Stimulated activated CD8-positive, alpha-beta memory T cell treated with anti-CD3 and anti-CD28 coated beads, Interleukin-2, amount 100 ng/mL, for 1 hour (primary cell): ENCODE measurements around the gene SCN9A.
"Not testable (repeated sequence)": the region's sequence is repeated elsewhere in the genome, so short reads cannot be mapped to it uniquely, and the experiment has no call there.

ENCODE experiments used
- DNase-seq, 2 donors: peaks; one replicate each; pipeline ENCODE4 v3.0.0-alpha.2; 2020; ENCODE audit warnings: low read depth in 2 of 2

Gene SCN9A

GRCh38 chr2:166242309-166242708 lies 133.4 kb downstream of the SCN9A start:
- no peak for DNase-seq

DNA sequence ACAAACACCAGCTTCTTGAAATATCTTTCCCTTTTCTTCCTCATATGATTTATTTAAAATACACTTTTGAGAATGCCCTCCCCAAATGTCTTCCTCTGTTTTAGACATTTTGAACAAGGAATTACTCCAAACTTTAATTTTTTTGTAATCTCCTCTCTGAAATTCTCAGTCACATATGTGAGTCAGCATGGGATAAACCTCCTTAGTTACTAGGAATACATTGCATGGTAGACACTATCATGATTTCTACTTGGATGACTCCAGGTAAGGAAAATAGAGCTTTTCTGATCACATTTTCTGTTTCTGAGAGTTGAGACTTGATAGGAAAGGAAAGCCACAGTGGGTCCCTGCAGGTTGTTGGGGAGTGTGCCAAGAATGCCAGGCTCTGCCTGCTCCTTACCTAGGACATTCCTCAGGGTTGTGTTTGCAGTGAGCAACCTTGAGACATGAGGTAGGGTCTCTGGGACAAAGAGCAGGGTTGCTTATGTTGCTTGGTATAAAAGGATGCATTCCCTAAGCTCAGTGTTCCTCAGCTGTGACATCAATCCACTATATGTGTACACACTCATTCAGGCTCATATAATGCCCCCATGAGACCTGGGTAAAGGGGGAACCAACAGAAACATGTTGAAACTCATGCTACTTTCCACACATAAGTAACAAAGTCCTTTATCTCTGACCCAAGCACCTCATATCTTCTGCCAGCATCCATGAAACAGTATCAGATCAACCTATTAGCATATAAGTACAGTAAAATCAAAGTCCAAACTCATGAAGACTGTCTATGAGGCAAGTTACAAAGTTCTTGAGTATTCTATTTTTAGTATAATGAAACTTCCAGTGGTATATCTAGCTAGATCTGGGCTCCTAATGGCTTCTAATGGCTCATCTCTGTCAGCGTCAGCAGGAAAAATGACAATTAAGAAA lies 135.1 kb downstream of the SCN9A start:
- DNase-seq = no peak

DNA sequence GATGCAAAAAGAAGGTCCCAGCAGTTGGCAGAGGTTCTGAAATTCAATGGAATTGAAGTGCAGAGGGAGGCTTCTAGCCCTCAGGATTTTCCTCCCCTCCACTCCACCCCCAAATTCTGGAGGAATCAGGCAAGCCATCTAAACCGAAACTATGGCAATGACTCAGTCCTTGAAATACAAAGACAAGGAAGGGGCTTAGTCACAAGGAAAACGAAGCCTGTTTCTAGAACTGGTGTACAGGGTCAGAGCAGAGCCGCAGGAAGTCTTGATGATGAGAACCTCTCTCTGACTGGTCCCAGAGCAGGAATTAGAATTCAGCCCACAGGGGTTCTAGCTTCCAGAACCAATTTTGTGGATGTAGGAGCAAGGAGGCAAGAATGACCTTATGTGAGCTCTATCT lies 136.2 kb downstream of the SCN9A start:
- no peak for DNase-seq

GRCh38 chr2:166238176-166238575 lies 137.6 kb downstream of the SCN9A start:
- no peak for DNase-seq

GRCh38 chr2:166234112-166234846 lies 141.5 kb downstream of the SCN9A start:
- DNase-seq = no peak

GRCh38 chr2:166233244-166233643 lies 142.5 kb downstream of the SCN9A start:
- DNase-seq = no peak

DNA sequence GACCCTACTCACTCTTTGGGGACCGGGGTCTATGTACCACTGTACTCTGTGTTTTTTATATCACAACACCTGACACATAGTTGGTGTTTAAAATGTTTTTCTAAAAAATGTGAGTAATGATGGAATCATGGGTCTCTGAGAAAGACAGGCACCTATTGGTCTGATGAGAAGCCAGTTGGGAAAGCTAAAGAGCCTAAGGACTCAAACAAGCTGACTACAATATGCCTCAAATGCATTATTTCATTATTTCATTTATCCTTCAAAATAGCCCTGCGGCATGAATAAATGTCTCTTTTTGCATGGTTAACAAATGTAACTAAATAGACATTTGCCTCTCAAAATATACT lies 145.0 kb downstream of the SCN9A start:
- no peak for DNase-seq

DNA sequence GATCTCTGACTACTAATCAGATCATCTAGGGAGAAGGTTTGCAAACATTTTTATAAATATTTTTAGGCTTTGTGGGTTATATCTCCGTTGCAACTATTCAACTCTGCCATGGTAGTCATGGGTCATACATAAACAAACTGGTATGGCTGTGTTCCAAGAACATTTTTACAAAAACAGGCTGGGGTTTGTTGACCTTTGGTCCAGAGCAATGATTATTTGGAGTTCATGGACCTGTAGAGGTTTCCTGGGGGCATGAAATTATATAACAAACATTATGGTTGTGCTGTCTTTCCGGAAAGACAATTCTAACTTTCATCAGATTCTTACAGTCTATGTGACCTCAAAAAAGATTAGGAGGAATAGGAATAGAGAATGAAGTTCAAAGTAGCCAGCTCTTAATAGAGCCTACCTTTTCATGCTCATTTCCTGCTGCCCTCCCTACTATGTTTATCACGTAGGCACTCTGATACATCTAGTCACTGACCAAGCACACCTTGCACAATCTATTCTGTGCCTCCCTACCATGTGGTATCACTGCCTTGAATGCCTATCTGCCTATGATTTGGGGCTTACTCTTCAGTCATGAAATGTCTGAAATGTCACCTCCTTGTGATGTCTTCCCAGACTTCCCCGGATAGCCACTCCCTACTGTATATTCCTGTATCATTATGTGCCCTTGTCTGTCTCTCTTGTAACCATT lies 145.6 kb downstream of the SCN9A start:
- no peak for DNase-seq

DNA sequence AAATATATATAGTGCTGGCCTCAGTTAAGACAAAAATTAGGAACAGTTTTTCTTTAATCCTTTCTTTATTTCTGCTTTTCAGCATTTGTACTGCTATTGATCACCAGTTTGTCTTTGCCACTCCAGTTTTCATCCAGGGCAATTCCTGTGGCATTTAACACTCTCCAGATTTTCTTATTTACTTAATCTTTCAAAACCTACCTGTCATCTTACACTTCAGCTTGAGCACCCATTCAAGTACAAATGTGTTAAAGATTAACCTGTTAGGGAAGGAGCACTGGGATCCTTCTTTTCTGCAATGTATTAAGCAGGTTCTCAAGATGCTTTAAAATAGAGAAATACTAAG lies 146.1 kb downstream of the SCN9A start:
- DNase-seq = no peak

GRCh38 chr2:166224197-166224596 lies 151.5 kb downstream of the SCN9A start:
- DNase-seq = no peak

DNA sequence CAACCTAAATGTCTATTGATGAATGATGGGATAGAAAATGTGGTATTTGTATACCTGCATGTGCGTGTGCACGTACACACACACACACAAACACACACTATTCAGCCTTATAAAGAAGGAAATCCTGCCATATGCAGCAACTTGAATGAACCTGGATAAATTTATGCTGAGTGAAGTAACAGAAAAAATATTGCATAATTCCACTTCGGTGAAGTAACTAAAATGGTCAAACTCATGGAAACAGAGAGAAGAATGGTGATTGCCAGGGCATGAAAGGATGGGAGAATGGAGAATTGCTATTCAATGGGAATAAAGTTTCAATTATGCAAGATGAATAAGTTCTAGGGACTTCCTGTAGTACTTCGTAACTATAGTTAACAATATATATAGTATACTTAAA lies 152.4 kb downstream of the SCN9A start:
- no peak for DNase-seq

GRCh38 chr2:166211079-166211478 lies 164.7 kb downstream of the SCN9A start:
- no peak for DNase-seq

- DNase-seq = not testable (repeated sequence)
These were observed 165.8 kb downstream of the SCN9A start for GRCh38 chr2:166209944-166210343.

GRCh38 chr2:166209367-166209766 lies 166.4 kb downstream of the SCN9A start:
- not testable (repeated sequence) for DNase-seq

DNA sequence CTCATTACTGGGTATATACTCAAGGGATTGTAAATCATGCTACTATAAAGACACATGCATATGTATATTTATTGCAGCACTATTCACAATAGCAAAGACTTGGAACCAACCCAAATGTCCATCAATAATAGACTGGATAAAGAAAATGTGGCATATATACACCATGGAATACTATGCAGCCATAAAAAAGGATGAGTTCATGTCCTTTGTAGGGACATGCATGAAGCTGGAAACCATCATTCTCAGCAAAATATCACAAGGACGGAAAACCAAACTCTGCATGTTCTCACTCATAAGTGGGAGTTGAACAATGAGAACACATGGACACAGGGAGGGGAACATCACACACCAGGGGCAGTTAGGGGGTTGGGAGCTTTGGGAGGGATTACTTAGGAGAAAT lies 169.6 kb downstream of the SCN9A start:
- DNase-seq = not testable (repeated sequence)

DNA sequence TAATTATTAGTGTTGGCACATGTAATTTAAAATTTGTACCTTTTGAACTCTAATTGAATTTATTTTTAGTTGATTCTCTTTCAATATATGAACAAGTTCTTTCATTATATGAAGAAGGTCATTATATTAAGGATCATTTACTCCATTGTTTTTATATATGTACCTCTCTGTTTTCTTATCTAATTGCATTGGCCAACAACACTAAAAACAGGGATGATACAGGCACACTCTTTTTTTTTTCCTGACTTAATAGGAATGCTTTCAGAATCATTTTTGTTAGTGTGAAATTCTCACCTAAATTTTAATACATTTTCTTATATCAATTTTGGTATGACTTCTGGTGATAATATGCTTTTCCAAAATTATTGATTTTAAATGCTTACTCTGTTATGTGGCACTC lies 173.0 kb downstream of the SCN9A start:
- no peak for DNase-seq

DNA sequence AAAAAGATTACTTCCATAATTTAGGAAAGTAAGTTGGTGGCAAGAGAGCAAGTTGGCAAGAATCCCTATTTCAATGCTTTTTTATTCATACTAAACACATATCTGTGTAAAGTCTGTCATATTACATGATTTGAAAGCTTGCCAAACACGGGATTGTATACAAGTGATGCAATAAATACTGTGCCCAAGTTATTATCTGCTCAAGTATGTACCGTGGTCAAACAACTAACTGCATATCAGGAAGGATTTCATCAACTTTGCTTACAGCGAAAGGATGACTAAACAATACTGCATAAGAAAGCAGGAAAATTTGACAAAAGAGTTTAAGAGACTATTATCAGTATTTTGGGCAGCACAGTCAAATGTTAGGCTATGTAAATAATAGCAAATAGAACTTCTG lies 178.3 kb downstream of the SCN9A start:
- DNase-seq = no peak

DNA sequence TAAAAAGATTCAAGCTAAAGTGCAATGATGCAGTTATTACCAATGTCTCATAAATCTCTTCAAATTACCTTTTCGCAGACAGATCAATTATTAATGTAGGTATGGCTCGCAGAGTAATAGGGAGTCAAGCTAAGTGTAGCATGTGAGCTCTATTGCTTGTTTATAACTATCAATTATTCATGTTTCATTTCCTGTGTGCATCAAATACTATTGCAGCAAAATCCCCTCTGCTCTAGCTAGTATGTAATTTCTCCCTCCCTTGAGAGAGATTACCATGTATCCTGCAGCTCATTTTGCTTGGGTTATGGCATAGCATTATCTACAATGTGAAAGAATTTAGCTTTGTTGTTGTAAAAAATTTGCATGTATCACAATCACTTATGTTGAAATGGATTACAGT lies 182.3 kb downstream of the SCN9A start:
- DNase-seq = no peak

- no peak for DNase-seq
These were observed 187.7 kb downstream of the SCN9A start for GRCh38 chr2:166188084-166188483.

DNA sequence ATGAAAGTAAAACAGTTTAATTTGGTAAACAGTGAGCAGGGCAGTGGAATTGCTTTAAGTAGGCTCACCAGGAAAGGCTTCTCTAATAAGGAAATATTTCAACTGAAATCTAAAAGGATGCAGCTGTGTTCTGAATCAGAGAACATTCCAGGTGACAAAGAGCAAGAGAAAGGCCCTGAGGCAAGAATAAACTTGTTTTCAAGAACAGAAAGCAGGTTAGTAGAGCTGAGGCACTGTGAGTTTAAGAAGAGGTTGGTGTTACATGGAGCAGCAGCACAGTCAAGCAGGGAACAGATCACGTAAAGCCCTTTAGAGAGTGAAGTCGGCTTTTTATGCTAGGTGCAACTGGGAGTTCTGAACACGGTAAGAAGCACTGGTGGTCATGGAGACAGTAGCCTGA lies 191.0 kb downstream of the SCN9A start:
- no peak for DNase-seq

DNA sequence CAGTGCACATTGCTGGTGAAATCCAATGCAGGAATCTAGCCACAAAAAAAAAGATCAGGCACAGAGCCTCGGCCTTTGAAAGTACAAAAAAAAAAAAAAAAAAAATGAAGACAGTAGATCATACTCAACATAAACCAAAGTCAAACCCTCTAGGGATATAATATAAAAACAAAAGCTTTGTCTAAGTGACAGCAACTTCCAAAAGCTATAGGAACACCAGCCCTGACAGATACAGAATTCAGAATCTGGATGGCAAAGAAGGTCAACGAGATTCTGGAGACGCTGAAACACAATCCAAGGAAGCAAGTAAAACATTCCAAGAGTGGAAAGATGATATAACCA lies 194.0 kb downstream of the SCN9A start:
- no peak for DNase-seq

- no peak for DNase-seq
These were observed 194.6 kb downstream of the SCN9A start for GRCh38 chr2:166180951-166181812.
